GM18498 (cell line): ENCODE results near the gene NLGN2.

Experiments used
- ATAC-seq: cut with Tn5 transposase; IDR thresholded peaks from one replicate; pipeline ENCODE4 v1.9.1; 2021; ENCODE audit warnings: mild to moderate bottlenecking, moderate library complexity; ENCODE audit not compliant: unreplicated experiment

Gene NLGN2

GRCh38 chr17:7411427-7411750 is 3.7 kb downstream of the NLGN2 start:
- no peak for ATAC-seq

GRCh38 chr17:7413346-7413985 is 5.8 kb downstream of the NLGN2 start:
- ATAC-seq = no peak

GRCh38 chr17:7414837-7415236 is 7.2 kb downstream of the NLGN2 start:
- no peak for ATAC-seq

- ATAC-seq = no peak
These were observed 8.1 kb downstream of the NLGN2 start for GRCh38 chr17:7415784-7416183.

- no peak for ATAC-seq
These were observed 8.7 kb downstream of the NLGN2 start for GRCh38 chr17:7416323-7416722.

- no peak for ATAC-seq
These were observed 9.5 kb downstream of the NLGN2 start for GRCh38 chr17:7417056-7417655.

GRCh38 chr17:7418472-7419152 is 11.0 kb downstream of the NLGN2 start:
- ATAC-seq = no peak

- ATAC-seq = no peak
These were observed 12.4 kb downstream of the NLGN2 start, which contains the start of gene SPEM1 for GRCh38 chr17:7419819-7420610. Gene SPEM1 (plus strand): TSS chr17:7420324. CDS start chr17:7420385, 61 bp downstream.

GRCh38 chr17:7421186-7421585 is 13.5 kb downstream of the NLGN2 start:
- no peak for ATAC-seq

- no peak for ATAC-seq
These were observed 16.0 kb downstream of the NLGN2 start for GRCh38 chr17:7423679-7424078.

GRCh38 chr17:7425316-7425715 is 17.7 kb downstream of the NLGN2 start, which contains the start of gene SPEM2:
Gene SPEM2 (plus strand): TSS chr17:7425616. CDS start chr17:7425689, 73 bp downstream.
- no peak for ATAC-seq

GRCh38 chr17:7425756-7426155 is 18.1 kb downstream of the NLGN2 start:
- ATAC-seq = no peak

GRCh38 chr17:7426203-7426863 is 18.7 kb downstream of the NLGN2 start:
- no peak for ATAC-seq

GRCh38 chr17:7426896-7427489 is 19.3 kb downstream of the NLGN2 start:
- no peak for ATAC-seq

- no peak for ATAC-seq
These were observed 19.9 kb downstream of the NLGN2 start for GRCh38 chr17:7427549-7427948.

GRCh38 chr17:7428557-7428956 is 20.9 kb downstream of the NLGN2 start, which contains the start of gene SPEM3:
Gene SPEM3 (plus strand): TSS chr17:7428857. CDS start chr17:7428903, 46 bp downstream.
- ATAC-seq = no peak

- no peak for ATAC-seq
These were observed 22.1 kb downstream of the NLGN2 start for GRCh38 chr17:7429722-7430121.

GRCh38 chr17:7431231-7431630 is 23.6 kb downstream of the NLGN2 start:
- no peak for ATAC-seq

GRCh38 chr17:7432296-7432695 is 24.7 kb downstream of the NLGN2 start:
- ATAC-seq = no peak
